HCT116 (cell line): Measurements from ENCODE around the gene GADD45A. TPM values are rescaled to one million over a fixed set of nuclear protein-coding genes. Genes with fewer than 3 reads are reported as not detected.

Experiments used
- ATAC-seq: fragments of 200-7000 bp; cut with Tn5 transposase; 2 replicates; pipeline ENCODE4 v1.9.1; 2020; ENCODE audit warnings: mild to moderate bottlenecking, moderate library complexity
- BruUV-seq: library from RNA; stranded (reverse); fragments of 400-500 nt; replicated peaks from 2 replicates; lab custom pipeline; 2021; lab: Mats Ljungman, UMichigan
- CTCF ChIA-PET: fragments of 300-600 bp; sonication (Branson Sonifier 250); formaldehyde crosslinking; loops from one replicate; lab custom pipeline; 2021; ENCODE audit warnings: antibody characterized with exemption; lab: Charles Lee
- POLR2A ChIA-PET: fragments of 300-600, 350-600 bp; sonication (Branson Sonifier 250); formaldehyde crosslinking; loops from one replicate; lab custom pipeline; 2021; ENCODE audit warnings: antibody characterized with exemption; lab: Charles Lee
- RAD21 ChIA-PET, 2 experiments: fragments of 300-600 bp; sonication (Branson Sonifier 250); formaldehyde crosslinking; loops; one replicate each; lab custom pipeline; 2023; ENCODE audit warnings: low total read pairs in 2 of 2; ENCODE audit not compliant: uncharacterized antibody in 2 of 2, unreplicated experiment in 2 of 2, low non-redundant PET in 1 of 2; lab: Charles Lee
- DNase-seq: peaks from one replicate; pipeline ENCODE4 v3.0.0-alpha.2; 2010; ENCODE audit warnings: low read depth, low spot score
- H2AFZ ChIP-seq: fragments of 200-600 bp; shearing (Covaris generic), sonication (generic); 2 replicates; pipeline ENCODE4 v1.6.1; 2017; ENCODE audit warnings: low read depth, mixed run types, mixed read lengths, antibody characterized with exemption, low read length; ENCODE audit not compliant: poor library complexity, severe bottlenecking
- H3K27ac ChIP-seq: 2 replicates; pipeline ENCODE4 v1.5.1; 2012; ENCODE audit warnings: low read depth, low read length
- H3K27me3 ChIP-seq: fragments of 200-600 bp; sonication (generic); 2 replicates; pipeline ENCODE4 v1.6.1; 2016; ENCODE audit warnings: mixed run types, low read length, mixed read lengths; ENCODE audit not compliant: insufficient read depth
- H3K36me3 ChIP-seq, 2 experiments: fragments of 200-500 bp in 1 of 2; fragments of 200-600 bp in 1 of 2; sonication (Bioruptor generic) in 1 of 2; sonication (generic) in 1 of 2; 2 replicates each; pipeline versions ENCODE4 v1.5.1 to v1.6.1; 2014 to 2016; ENCODE audit warnings: low read length in 2 of 2, inconsistent platforms in 1 of 2, mixed read lengths in 1 of 2, mixed run types in 1 of 2; ENCODE audit not compliant: insufficient read depth in 2 of 2, control insufficient read depth in 1 of 2
- H3K4me1 ChIP-seq, 2 experiments: fragments of 200-600 bp in 1 of 2; sonication (generic) in 1 of 2; 2 replicates each; pipeline versions ENCODE4 v1.5.1 to v1.6.1; 2012 to 2017; ENCODE audit warnings: low read length in 2 of 2, inconsistent platforms in 1 of 2, mild to moderate bottlenecking in 1 of 2, mixed read lengths in 1 of 2, mixed run types in 1 of 2, moderate library complexity in 1 of 2; ENCODE audit not compliant: insufficient read depth in 2 of 2, control insufficient read depth in 1 of 2
- H3K4me2 ChIP-seq: fragments of 200-600 bp; sonication (generic); 2 replicates; pipeline ENCODE4 v1.6.1; 2017; ENCODE audit warnings: mixed run types, low read length, mixed read lengths
- H3K4me3 ChIP-seq, 2 experiments: fragments of 200-600 bp in 1 of 2; sonication (generic) in 1 of 2; replicated peaks in 1 of 2; 2 replicates each; pipeline ENCODE4 v1.5.1; 2011 to 2016; ENCODE audit warnings: low read length in 2 of 2, control low read depth in 1 of 2, low read depth in 1 of 2, mild to moderate bottlenecking in 1 of 2, mixed read lengths in 1 of 2, mixed run types in 1 of 2
- H3K79me2 ChIP-seq: fragments of 200-600 bp; sonication (generic); 2 replicates; pipeline ENCODE4 v1.6.1; 2017; ENCODE audit warnings: mild to moderate bottlenecking, mixed run types, low read length, moderate library complexity, mixed read lengths; ENCODE audit not compliant: insufficient read depth
- H3K9ac ChIP-seq: fragments of 200-600 bp; sonication (generic); 2 replicates; pipeline ENCODE4 v1.6.1; 2016; ENCODE audit warnings: low read length, mixed read lengths
- H3K9me2 ChIP-seq: fragments of 200-600 bp; sonication (generic), shearing (Covaris generic); 2 replicates; pipeline ENCODE4 v1.6.1; 2017; ENCODE audit warnings: mixed run types, mild to moderate bottlenecking, moderate library complexity; ENCODE audit not compliant: insufficient read depth
- H3K9me3 ChIP-seq, 2 experiments: fragments of 200-500 bp in 1 of 2; fragments of 200-600 bp in 1 of 2; sonication (Bioruptor generic) in 1 of 2; sonication (generic) in 1 of 2; 2 replicates each; pipeline ENCODE4 v1.6.1; 2014 to 2017; ENCODE audit warnings: low read length in 2 of 2, mixed read lengths in 2 of 2, inconsistent platforms in 1 of 2, low read depth in 1 of 2, mild to moderate bottlenecking in 1 of 2, mixed run types in 1 of 2, moderate library complexity in 1 of 2; ENCODE audit not compliant: control insufficient read depth in 1 of 2, insufficient read depth in 1 of 2
- H4K20me1 ChIP-seq: fragments of 200-600 bp; sonication (generic), shearing (Covaris generic); 2 replicates; pipeline ENCODE4 v1.6.1; 2017; ENCODE audit warnings: mixed run types, mild to moderate bottlenecking, moderate library complexity; ENCODE audit not compliant: insufficient read depth
- CBX3 ChIP-seq: IDR thresholded peaks from 2 replicates; pipeline ENCODE4 v1.6.1; 2012; ENCODE audit warnings: low read depth
- CEBPB ChIP-seq: IDR thresholded peaks from 2 replicates; pipeline ENCODE4 v1.6.1; 2012; ENCODE audit warnings: low read depth
- ELF1 ChIP-seq: IDR thresholded peaks from 2 replicates; pipeline ENCODE4 v1.6.1; 2012; ENCODE audit warnings: low read depth, borderline replicate concordance
- EZH2 ChIP-seq: fragments of 200-600 bp; sonication (generic); IDR thresholded peaks from 2 replicates; pipeline ENCODE4 v1.6.1; 2017; ENCODE audit warnings: antibody characterized with exemption, mixed run types
- EZH2phosphoT487 ChIP-seq: fragments of 200-600 bp; IDR thresholded peaks from 2 replicates; pipeline ENCODE4 v1.6.1; 2018; ENCODE audit warnings: antibody characterized with exemption, borderline replicate concordance
- FOSL1 ChIP-seq: IDR thresholded peaks from 2 replicates; pipeline ENCODE4 v1.6.1; 2012; ENCODE audit warnings: low read depth
- TCF7L2 ChIP-seq: IDR thresholded peaks from 2 replicates; pipeline ENCODE4 v1.7.0; 2011; ENCODE audit warnings: borderline replicate concordance, inconsistent platforms; ENCODE audit not compliant: insufficient read depth, insufficient read length; ENCODE audit errors: extremely low read depth
- YY1 ChIP-seq: IDR thresholded peaks from 2 replicates; pipeline ENCODE4 v1.6.1; 2011; ENCODE audit warnings: low read length, low read depth, moderate library complexity, mild to moderate bottlenecking; ENCODE audit not compliant: insufficient replicate concordance; ENCODE audit errors: extremely low read depth
- ZFX ChIP-seq: fragments of 450-650 bp; IDR thresholded peaks from 2 replicates; pipeline ENCODE4 v1.6.1; 2017
- ZNF274 ChIP-seq: fragments of 200-500 bp; sonication (Bioruptor generic); IDR thresholded peaks from 2 replicates; pipeline ENCODE4 v1.6.1; 2014; ENCODE audit warnings: mild to moderate bottlenecking, low read depth, low read length, inconsistent platforms
- intact Hi-C: fragments of 100-400 bp; cut with micrococcal nuclease; formaldehyde crosslinking; loops from 2 replicates; pipeline ENCODE4 v1.10.0; 2022
- total RNA-seq: library from RNA; stranded (reverse); gene quantifications from one replicate; pipeline ENCODE4 v1.2.1, GENCODE V29; 2021; ENCODE audit not compliant: unreplicated experiment
- TF ChIP-seq, protein P1 (sequence below): IDR thresholded peaks from 2 replicates; pipeline ENCODE4 v1.6.1; 2012

Gene GADD45A
- total RNA-seq, 1 experiment from 2014 or later: 105 TPM

GRCh38 chr1:67733681-67734322 is 48.8 kb downstream of the GADD45A start:
- Histone ChIP-seq H4K20me1 (no peaks in the 10 kb centered on the region), H3K9me2 (no peaks in the 10 kb centered on the region), H3K27me3 (no peaks in the 10 kb centered on the region), H3K9ac (no peak overlapping the region), H3K9me3 (no peaks in the 10 kb centered on the region), H3K36me3 (no peaks in the 10 kb centered on the region), H2AFZ (no peak overlapping the region), H3K4me3 (no peak overlapping the region), H3K79me2 (no peaks in the 10 kb centered on the region), H3K4me2 (no peak overlapping the region), H3K27ac (no peak overlapping the region), H3K4me1 (peaks cover 16 to 26% of the 10 kb centered on the region in 2 experiments)
- ChIA-PET POLR2A (interaction anchor here (0.9 kb wide), 1 partner anchor 16 kb away, joined by 3 read pairs; no protein-coding TSS in a partner anchor), CTCF (no interaction called here), RAD21 (no interaction called here)
- intact Hi-C loops: no loop called here
- DNase-seq: no peak
- TF ChIP-seq CBX3 (no peak), EZH2 (no peak), ZNF274 (no peak), FOSL1 (no peak), TCF7L2 (no peak), ZFX (no peak), CEBPB (no peak), ELF1 (no peak), YY1 (no peak), EZH2phosphoT487 (no peak)
- TF ChIP-seq, protein P1, sequence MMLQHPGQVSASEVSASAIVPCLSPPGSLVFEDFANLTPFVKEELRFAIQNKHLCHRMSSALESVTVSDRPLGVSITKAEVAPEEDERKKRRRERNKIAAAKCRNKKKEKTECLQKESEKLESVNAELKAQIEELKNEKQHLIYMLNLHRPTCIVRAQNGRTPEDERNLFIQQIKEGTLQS: no peak
- BruUV-seq: no TSS peak
- no peak for ATAC-seq
